Measurements from ENCODE around the gene RASGRF1. TPM values are rescaled to one million over a fixed set of nuclear protein-coding genes. Genes with fewer than 3 reads are reported as not detected.

The RASGRF1 gene
- total RNA-seq, 1 experiment from 2014 or later = 0.70 TPM

- ChIA-PET CTCF (interaction anchor here (1.1 to 1.3 kb wide), 3 partner anchors 11 to 101 kb away, joined by 3 to 4 read pairs (median 4); no protein-coding TSS in a partner anchor), POLR2A (no interaction called here)
- no peaks in the 10 kb centered on the region for H3K4me1 Mint-ChIP-seq (ENCODE audit: insufficient read depth, unreplicated experiment)
- H3K4me3 Mint-ChIP-seq (ENCODE audit: unreplicated experiment) = no peak overlapping the region
- BruUV-seq (replicated peaks) = no TSS peak
- no peaks in the 10 kb centered on the region for H3K36me3 Mint-ChIP-seq (ENCODE audit: insufficient read depth, unreplicated experiment)
- H3K27me3 Mint-ChIP-seq (ENCODE audit: insufficient read depth, unreplicated experiment) = peaks cover 63% of the 10 kb centered on the region
- H3K9me3 Mint-ChIP-seq (ENCODE audit: unreplicated experiment) = no peaks in the 10 kb centered on the region
- no peak for DNase-seq (ENCODE audit: unreplicated experiment)
- no peak for TF ChIP-seq CTCF (IDR thresholded peaks at IDR 0.05; ENCODE audit: unreplicated experiment)
- no peak overlapping the region for H3K27ac Mint-ChIP-seq (ENCODE audit: low read depth, unreplicated experiment)
- intact Hi-C loops (cut with micrococcal nuclease) = no loop called here
Measured at GRCh38 chr15:79082363-79083070, 8.1 kb downstream of the RASGRF1 start.

- POLR2A ChIA-PET = no interaction called here
- CTCF ChIA-PET = interaction anchor here (1.7 kb wide), 1 partner anchor 106 kb away, joined by 7 read pairs; no protein-coding TSS in a partner anchor
- BruUV-seq (replicated peaks) = no TSS peak
Measured at GRCh38 chr15:79078763-79079410, 11.7 kb downstream of the RASGRF1 start.

GRCh38 chr15:79078003-79078402 is 12.6 kb downstream of the RASGRF1 start:
- Mint-ChIP-seq H3K27me3 (ENCODE audit: insufficient read depth, unreplicated experiment) (peaks cover 31% of the 10 kb centered on the region), H3K4me3 (ENCODE audit: unreplicated experiment) (no peak overlapping the region), H3K36me3 (ENCODE audit: insufficient read depth, unreplicated experiment) (no peaks in the 10 kb centered on the region), H3K9me3 (ENCODE audit: unreplicated experiment) (no peaks in the 10 kb centered on the region), H3K4me1 (ENCODE audit: insufficient read depth, unreplicated experiment) (no peaks in the 10 kb centered on the region), H3K27ac (ENCODE audit: low read depth, unreplicated experiment) (no peak overlapping the region)
- no peak for TF ChIP-seq CTCF (IDR thresholded peaks at IDR 0.05; ENCODE audit: unreplicated experiment)
- CTCF ChIA-PET = no interaction called here
- BruUV-seq (replicated peaks) = no TSS peak
- POLR2A ChIA-PET = no interaction called here
- intact Hi-C loops (cut with micrococcal nuclease) = no loop called here
- no peak for DNase-seq (ENCODE audit: unreplicated experiment)

More at GRCh38 chr15:79078763-79079410, 11.7 kb downstream of the RASGRF1 start:
- Mint-ChIP-seq H3K27ac (ENCODE audit: low read depth, unreplicated experiment) (no peak overlapping the region), H3K9me3 (ENCODE audit: unreplicated experiment) (no peaks in the 10 kb centered on the region), H3K36me3 (ENCODE audit: insufficient read depth, unreplicated experiment) (no peaks in the 10 kb centered on the region), H3K4me3 (ENCODE audit: unreplicated experiment) (no peak overlapping the region), H3K4me1 (ENCODE audit: insufficient read depth, unreplicated experiment) (no peaks in the 10 kb centered on the region), H3K27me3 (ENCODE audit: insufficient read depth, unreplicated experiment) (peaks cover 40% of the 10 kb centered on the region)
- intact Hi-C loops (cut with micrococcal nuclease) = no loop called here
- DNase-seq (ENCODE audit: unreplicated experiment) = no peak
- TF ChIP-seq CTCF (IDR thresholded peaks at IDR 0.05; ENCODE audit: unreplicated experiment) = no peak

GRCh38 chr15:79076661-79077060 is 13.9 kb downstream of the RASGRF1 start:
- no peaks in the 10 kb centered on the region for H3K4me1 Mint-ChIP-seq (ENCODE audit: insufficient read depth, unreplicated experiment)
- intact Hi-C loops (cut with micrococcal nuclease) = no loop called here
- no peaks in the 10 kb centered on the region for H3K9me3 Mint-ChIP-seq (ENCODE audit: unreplicated experiment)
- TF ChIP-seq CTCF (IDR thresholded peaks at IDR 0.05; ENCODE audit: unreplicated experiment) = no peak
- POLR2A ChIA-PET = no interaction called here
- H3K36me3 Mint-ChIP-seq (ENCODE audit: insufficient read depth, unreplicated experiment) = no peaks in the 10 kb centered on the region
- peaks cover 17% of the 10 kb centered on the region for H3K27me3 Mint-ChIP-seq (ENCODE audit: insufficient read depth, unreplicated experiment)
- no TSS peak for BruUV-seq (replicated peaks)
- CTCF ChIA-PET = no interaction called here
- H3K4me3 Mint-ChIP-seq (ENCODE audit: unreplicated experiment) = no peak overlapping the region
- H3K27ac Mint-ChIP-seq (ENCODE audit: low read depth, unreplicated experiment) = no peak overlapping the region
- DNase-seq (ENCODE audit: unreplicated experiment) = no peak
